GM21737 (cell line): ENCODE measurements around the gene CSHL1.
"Not testable (repeated sequence)": the region's sequence is repeated elsewhere in the genome, so short reads cannot be mapped to it uniquely, and the experiment has no call there.

Experiments used
- ATAC-seq: cut with Tn5 transposase; IDR thresholded peaks from one replicate; pipeline ENCODE4 v1.9.1; 2021; ENCODE audit warnings: mild to moderate bottlenecking, moderate library complexity; ENCODE audit not compliant: unreplicated experiment

The CSHL1 gene

DNA sequence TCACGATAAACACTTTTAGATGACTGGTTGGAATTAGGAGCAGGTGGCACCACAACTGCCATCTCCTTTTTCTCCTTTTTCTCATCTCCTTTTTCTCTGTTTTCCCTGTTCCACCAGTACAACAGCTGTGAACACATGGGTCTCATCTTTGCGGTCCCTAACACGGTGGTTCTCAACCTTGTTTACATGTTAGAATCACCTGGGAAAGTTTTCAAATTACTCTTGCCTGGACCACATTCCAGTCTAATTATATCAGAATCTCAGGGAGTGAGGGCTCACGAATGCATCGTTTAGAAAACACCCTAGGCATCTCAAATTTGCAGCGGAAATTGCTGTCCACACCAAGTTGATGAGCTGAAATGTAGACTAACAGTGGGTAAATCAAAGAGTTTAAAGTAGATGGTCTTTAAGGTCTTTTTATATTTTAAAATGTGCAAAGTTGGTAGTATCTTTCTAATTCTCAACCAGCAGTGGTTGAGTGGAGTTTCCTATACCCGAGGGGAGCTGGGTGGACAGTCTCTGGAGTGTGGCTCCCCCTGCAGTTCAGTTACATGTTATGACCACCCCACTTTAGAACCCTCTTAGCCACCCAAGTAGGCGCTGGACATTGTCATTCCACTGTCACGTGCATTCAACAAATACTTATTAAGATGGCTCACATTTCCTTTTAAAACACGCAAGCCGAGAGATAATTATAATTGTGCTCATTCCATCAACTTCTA is 18.6 kb downstream of the CSHL1 start:
- not testable (repeated sequence) for ATAC-seq

DNA sequence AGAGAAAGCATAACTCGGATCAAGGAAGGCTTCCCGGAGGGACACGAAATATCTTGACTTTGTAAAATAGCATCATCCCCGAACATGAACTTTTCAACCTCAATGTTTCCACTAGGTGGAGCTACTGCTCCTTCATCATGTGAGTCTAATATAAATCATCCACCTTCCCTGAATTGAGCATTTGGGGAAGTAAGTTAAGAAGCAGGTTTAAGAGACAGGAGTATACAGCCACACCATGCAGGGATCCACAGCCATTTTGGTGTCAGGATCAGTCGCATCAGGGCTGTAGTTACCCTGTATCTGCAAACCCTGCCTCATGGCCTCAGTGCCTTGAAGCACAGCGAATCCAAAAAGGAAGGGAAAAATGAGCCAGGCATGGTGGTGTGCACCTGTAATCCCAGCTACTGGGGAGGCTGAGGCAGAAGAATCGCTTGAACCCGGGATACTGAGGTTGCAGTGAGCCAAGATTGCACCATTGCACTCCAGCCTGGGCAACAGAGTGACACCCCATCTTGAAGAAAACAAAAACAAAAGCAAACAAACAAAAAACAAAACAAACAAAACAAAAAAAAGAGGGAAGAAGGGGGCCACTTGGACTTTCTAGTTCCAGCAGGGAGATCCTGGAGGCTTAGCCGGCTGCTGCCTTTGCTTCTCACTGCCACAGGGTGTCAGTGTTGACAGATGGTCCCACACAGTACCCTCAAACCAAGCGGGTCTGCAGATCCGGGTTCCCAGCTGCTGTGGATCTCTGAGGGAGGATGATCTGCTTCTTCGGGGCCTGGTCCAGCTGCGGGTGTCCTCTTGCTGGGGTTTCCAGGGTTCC is 21.8 kb downstream of the CSHL1 start:
- ATAC-seq = not testable (repeated sequence)

DNA sequence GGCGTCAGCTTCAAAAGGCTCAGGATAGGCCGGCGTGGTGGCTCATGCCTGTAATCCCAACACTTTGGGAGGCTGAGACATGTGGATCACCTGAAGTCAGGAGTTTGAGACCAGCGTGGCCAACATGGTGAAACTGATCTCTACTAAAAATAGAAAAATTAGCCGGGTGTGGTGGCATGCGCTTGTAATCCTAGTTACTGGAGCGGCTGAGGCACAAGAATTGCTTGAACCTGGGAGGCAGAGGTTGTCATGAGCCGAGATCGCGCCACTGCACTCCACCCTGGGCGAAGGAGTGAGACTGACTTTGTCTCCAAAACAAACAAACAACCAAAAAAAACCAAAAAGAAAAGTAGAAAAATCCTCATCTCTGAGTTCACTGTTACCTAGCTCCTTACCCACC is 25.9 kb downstream of the CSHL1 start:
- ATAC-seq = not testable (repeated sequence)

DNA sequence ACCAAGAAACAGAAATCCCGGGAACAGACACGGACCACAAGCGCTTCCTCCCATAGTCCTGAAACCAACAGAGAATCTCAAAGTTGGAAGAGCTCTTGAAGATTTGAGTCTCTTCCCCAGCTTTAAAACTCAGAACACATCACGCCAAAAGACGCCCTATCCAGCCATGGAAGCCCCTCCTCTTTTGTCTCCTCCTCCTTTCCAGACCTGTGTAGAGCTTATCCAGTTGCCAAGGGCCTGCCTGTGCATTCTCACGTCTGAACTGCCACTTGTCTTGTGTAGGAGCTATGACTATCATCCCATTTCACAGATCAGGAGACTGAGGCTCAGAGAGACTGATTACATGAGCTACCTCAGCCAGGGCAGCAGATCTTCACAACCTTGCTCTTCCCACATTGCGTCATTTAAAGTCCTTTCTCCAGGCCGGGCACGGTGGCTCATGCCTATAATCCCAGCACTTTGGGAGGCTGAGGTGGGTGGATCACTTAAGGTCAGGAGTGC is 28.4 kb downstream of the CSHL1 start:
- not testable (repeated sequence) for ATAC-seq

DNA sequence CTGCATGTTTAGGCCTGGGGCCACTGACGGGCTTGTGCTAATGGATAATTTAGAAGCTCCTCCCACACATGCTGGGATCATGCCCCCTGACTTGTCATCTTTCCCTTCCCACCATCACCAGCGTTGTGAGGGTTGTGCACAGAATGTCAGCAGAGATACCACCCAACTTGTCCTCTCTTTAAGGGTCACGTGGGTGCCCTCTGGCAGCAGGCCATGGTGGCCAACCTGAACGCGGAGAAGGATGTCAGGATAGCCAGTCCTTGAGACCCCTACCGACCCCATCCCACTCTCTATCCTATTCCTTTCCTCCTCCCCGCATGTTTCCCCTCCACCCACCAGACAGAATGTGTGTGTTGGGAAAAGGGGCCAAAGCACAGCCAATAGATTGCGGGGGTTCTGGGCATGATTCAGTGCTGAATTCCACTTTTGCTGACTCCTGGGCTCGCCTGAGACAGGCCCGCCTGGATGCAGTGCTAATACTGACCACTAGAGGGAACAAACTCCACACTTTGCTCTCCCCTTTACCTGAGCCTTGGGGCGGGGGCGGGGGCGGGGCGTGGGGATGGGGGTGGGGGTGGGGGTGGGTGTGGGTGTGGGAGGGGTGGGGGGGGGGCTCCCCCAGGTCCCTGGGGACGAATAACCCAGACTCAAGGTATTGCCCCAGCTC is 29.0 kb downstream of the CSHL1 start, which contains the start of gene GH2:
TSS of gene GH2 (minus strand) at position 10 of the 667 bp plus-strand sequence. CDS start 143 bp downstream, outside the sequence.
- no peak for ATAC-seq

DNA sequence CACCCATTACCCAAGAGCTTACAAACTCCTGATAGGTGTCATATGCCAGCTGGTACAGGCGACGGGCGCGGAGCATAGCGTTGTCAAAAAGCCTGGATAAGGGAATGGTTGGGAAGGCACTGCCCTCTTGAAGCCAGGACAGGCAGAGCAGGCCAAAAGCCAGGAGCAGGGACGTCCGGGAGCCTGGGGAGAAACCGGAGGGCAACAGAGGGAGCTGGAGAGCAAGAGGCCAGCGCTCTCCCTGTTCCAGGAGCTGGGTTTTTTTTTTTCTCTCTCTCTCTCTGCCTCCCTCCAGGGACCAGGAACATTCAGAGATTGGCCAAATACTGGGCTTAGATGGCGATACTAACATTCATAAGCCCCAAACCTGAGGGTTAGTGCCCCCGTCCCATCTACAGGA is 29.7 kb downstream of the CSHL1 start:
- not testable (repeated sequence) for ATAC-seq

DNA sequence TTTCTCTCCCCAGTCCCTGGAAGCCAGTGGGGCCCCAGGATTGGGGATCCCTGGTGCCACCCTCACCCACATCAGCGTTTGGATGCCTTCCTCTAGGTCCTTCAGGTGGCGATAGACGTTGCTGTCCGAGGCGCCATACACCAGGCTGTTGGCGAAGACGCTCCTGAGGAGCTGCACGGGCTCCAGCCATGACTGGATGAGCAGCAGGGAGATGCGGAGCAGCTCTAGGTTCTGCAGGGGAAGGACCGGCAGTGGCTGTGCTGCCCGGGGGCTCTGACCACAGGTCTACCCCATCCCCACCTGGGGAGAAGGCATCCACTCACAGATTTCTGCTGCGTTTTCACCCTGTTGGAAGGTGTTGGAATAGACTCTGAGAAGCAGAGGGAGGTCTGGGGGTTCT is 30.4 kb downstream of the CSHL1 start:
- no peak for ATAC-seq

DNA sequence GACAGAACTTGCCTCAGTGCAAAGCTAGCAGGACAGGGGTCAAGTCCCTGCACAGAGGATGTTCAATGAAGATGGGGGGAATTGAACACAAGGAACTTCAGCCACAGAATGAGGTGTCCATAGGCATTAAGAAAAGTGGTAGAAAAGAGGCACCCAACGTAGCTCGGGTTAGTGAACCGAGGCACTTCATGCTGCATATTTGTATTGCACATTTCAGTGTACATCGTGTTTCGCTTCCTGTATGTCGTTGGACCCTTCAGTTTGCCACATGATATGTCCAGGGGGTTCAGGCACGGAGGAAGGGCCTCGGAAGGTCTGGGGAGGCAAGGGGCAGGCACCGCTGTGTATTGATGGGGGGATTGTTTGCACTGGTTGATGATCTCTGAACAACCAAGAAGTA is 32.6 kb downstream of the CSHL1 start:
- ATAC-seq = not testable (repeated sequence)

DNA sequence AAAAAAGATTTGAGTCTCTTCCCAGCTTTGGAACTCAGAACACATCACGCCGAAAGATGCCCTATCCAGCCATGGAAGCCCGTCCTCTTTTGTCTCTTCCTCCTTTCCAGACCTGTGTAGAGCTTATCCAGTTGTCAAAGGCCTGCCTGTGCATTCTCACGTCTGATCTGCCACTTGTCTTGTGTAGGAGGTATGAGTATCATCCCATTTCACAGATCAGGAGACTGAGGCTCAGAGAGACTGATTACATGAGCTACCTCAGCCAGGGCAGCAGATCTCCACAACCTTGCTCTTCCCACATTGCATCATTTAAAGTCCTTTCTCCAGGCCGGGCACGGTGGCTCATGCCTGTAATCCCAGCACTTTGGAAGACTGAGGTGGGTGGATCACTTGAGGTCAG is 36.4 kb downstream of the CSHL1 start:
- not testable (repeated sequence) for ATAC-seq

DNA sequence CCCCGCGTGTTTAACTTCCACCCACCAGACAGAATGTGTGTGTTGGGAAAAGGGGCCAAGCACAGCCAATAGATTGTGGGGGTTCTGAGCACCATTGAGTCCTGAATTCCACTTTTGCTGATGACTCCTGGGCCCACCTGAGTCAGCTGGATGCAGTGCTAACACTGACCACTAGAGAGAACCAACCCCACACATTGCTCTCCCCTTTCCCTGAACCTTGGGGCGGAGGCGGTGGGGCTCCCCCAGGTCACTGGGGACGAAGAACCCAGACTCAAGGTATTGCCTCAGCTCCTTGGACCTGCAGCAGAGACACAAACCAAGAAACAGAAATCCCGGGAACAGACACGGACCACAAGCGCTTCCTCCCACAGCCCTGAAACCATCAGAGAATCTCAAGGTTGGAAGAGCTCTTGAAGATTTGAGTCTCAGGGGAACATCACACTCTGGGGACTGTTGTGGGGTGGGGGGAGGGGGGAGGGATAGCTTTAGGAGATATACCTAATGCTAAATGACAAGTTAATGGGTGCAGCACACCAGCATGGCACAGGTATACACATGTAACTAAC is 36.9 kb downstream of the CSHL1 start:
- ATAC-seq = not testable (repeated sequence)

DNA sequence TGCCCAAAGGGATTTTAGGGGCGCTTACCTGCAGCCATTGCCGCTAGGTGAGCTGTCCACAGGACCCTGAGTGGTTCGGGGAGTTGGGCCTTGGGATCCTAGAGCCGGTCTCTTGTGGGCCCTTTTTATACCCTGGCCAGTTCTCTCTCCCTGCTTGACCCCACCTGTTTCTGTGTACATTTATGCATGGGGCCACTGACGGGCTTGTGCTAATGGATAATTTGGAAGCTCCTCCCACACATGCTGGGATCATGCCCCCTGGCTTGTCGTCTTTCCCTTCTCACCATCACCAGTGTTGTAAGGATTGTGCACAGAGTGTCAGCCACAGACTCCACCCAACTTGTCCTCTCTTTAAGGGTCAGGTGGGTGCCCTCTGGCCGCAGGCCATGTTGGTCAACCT is 37.5 kb downstream of the CSHL1 start, which contains the start of gene CSH2:
TSS of gene CSH2 (minus strand) at position 101 of the 400 bp plus-strand sequence. CDS start at position 38, 63 bp downstream.
- ATAC-seq = not testable (repeated sequence)

DNA sequence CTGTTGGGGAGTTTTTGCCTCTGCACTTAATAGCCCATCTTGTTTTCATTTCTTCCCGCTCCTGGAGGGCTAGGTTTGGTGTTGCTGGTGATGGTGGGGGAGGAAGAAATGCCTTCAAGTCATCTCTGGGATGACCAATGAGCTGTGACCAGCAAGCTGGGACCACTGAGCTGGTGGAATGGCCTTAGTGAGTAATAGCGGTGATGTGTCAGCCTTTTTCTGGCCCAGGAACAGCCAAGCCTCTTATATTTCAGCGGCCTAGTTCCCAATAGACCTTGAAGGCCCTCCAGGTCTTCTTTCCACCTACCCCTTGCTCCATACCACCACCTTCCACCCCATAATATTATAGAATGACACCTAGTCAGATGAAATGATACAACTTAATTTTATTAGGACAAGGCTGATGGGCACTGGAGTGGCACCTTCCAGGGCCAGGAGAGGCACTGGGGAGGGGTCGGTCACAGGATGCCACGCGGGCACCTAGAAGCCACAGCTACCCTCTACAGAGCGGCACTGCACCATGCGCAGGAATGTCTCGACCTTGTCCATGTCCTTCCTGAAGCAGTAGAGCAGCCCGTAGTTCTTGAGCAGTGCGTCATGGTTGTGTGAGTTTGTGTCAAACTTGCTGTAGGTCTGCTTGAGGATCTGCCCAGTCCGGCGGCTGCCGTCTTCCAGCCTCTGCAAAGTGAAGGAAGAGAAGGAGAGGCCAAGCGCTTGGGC is 39.3 kb downstream of the CSHL1 start:
- not testable (repeated sequence) for ATAC-seq

DNA sequence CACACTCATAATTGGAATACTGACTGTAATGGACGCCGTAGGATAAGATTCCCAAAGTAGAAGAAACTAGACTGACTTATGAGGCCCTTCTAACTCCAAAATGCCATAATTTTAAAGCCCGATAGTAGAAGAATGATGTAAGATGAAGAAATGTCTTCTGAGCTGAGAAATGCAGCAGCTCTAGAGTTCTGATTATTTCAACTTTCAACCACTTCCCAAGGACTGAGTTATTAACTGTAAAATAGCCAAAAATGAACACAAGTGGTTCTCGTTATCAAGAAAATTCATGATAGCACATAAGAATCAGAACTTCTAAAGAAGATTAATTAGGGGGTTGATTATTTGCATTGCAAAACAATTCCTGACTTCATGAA is 40.8 kb downstream of the CSHL1 start:
- ATAC-seq = not testable (repeated sequence)

DNA sequence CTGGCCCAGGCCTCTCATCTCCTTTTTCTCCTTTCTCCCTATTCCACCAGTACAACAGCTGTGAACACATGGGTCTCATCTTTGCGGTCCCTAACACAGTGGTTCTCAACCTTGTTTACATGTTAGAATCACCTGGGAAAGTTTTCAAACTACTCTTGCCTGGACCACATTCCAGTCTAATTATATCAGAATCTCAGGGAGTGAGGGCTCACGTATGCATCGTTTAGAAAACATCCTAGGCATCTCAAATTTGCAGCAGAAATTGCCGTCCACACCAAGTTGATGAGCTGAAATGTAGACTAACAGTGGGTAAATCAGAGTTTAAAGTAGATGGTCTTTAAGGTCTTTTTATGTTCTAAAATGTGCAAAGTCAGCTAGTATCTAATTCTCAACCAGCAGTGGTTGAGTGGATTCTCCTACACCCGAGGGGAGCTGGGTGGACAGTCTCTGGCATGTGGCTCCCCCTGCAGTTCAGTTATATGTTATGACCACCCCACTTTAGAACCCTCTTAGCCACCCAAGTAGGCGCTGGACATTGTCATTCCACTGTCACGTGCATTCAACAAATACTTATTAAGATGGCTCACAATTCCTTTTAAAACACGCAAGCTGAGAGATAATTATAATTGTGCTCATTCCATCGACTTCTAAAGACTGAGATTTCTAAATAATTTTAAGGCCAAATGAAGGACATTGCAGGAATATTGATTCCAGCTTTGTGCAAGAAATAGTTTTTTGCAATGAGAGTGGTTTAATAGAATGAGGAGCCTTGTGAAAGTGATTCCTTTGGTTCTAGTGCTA is 41.4 kb downstream of the CSHL1 start:
- ATAC-seq = not testable (repeated sequence)

DNA sequence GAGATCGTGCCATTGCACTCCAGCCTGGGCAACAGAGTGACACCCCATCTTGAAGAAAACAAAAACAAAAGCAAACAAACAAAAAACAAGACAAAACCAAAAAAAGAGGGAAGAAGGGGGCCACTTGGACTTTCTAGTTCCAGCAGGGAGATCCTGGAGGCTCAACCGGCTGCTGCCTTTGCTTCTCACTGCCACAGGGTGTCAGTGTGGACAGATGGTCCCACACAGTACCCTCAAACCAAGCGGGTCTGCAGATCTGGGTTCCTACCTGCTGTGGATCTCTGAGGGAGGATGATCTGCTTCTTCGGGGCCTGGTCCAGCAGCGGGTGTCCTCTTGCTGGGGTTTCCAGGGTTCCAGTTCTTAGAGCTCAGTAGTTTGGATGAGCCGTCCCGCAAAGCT is 44.4 kb downstream of the CSHL1 start:
- not testable (repeated sequence) for ATAC-seq
